Measurements from ENCODE around the gene ELAVL4.

The ELAVL4 gene

GRCh38 chr1:50152236-50152635 lies 43.5 kb downstream of the ELAVL4 start:
- no peak for TF ChIP-seq EGR1 (IDR thresholded peaks at IDR 0.05)
- no peak for TF ChIP-seq USF1 (IDR thresholded peaks at IDR 0.05)
- TF ChIP-seq CEBPB (IDR thresholded peaks at IDR 0.05) = no peak
- no peak for TF ChIP-seq MAX (IDR thresholded peaks at IDR 0.05)
- TF ChIP-seq NFIC (IDR thresholded peaks at IDR 0.05) = no peak
- no peak for TF ChIP-seq TEAD4 (IDR thresholded peaks at IDR 0.05)
- TF ChIP-seq EP300 (IDR thresholded peaks at IDR 0.05; ENCODE audit: borderline replicate concordance) = no peak
- no peak for TF ChIP-seq REST (IDR thresholded peaks at IDR 0.05; ENCODE audit: low read depth)
- TF ChIP-seq YY1 (IDR thresholded peaks at IDR 0.05; ENCODE audit: low read depth) = no peak
- no peak for TF ChIP-seq RAD21 (IDR thresholded peaks at IDR 0.05; ENCODE audit: low read depth)
- no peak for TF ChIP-seq TAF1 (IDR thresholded peaks at IDR 0.05; ENCODE audit: low read depth)
- TF ChIP-seq FOXM1 (IDR thresholded peaks at IDR 0.05; ENCODE audit: borderline replicate concordance, low read depth) = no peak
- no peak for TF ChIP-seq TCF12 (IDR thresholded peaks at IDR 0.05; ENCODE audit: low read depth)
- no peak for TF ChIP-seq CREB1 (IDR thresholded peaks at IDR 0.05; ENCODE audit: low read depth)
- no peak for TF ChIP-seq ZBTB7A (IDR thresholded peaks at IDR 0.05; ENCODE audit: low read depth)

GRCh38 chr1:50155541-50155940 lies 46.8 kb downstream of the ELAVL4 start:
- TF ChIP-seq CREB1 (IDR thresholded peaks at IDR 0.05; ENCODE audit: low read depth) (no peak), CEBPB (IDR thresholded peaks at IDR 0.05) (no peak), TEAD4 (IDR thresholded peaks at IDR 0.05) (no peak), REST (IDR thresholded peaks at IDR 0.05; ENCODE audit: low read depth) (no peak), YY1 (IDR thresholded peaks at IDR 0.05; ENCODE audit: low read depth) (no peak), MAX (IDR thresholded peaks at IDR 0.05) (no peak), EP300 (IDR thresholded peaks at IDR 0.05; ENCODE audit: borderline replicate concordance) (no peak), ZBTB7A (IDR thresholded peaks at IDR 0.05; ENCODE audit: low read depth) (no peak), USF1 (IDR thresholded peaks at IDR 0.05) (no peak), FOXM1 (IDR thresholded peaks at IDR 0.05; ENCODE audit: borderline replicate concordance, low read depth) (no peak), RAD21 (IDR thresholded peaks at IDR 0.05; ENCODE audit: low read depth) (no peak), EGR1 (IDR thresholded peaks at IDR 0.05) (no peak), TAF1 (IDR thresholded peaks at IDR 0.05; ENCODE audit: low read depth) (no peak)

- TF ChIP-seq TAF1 (IDR thresholded peaks at IDR 0.05; ENCODE audit: low read depth) = no peak
- no peak for TF ChIP-seq CREB1 (IDR thresholded peaks at IDR 0.05; ENCODE audit: low read depth)
- no peak for TF ChIP-seq NFIC (IDR thresholded peaks at IDR 0.05)
- no peak for TF ChIP-seq USF1 (IDR thresholded peaks at IDR 0.05)
- no peak for TF ChIP-seq TCF12 (IDR thresholded peaks at IDR 0.05; ENCODE audit: low read depth)
- TF ChIP-seq YY1 (IDR thresholded peaks at IDR 0.05; ENCODE audit: low read depth) = no peak
- no peak for TF ChIP-seq ZBTB7A (IDR thresholded peaks at IDR 0.05; ENCODE audit: low read depth)
- TF ChIP-seq CEBPB (IDR thresholded peaks at IDR 0.05) = no peak
- TF ChIP-seq EP300 (IDR thresholded peaks at IDR 0.05; ENCODE audit: borderline replicate concordance) = no peak
- TF ChIP-seq TEAD4 (IDR thresholded peaks at IDR 0.05) = no peak
- no peak for TF ChIP-seq MAX (IDR thresholded peaks at IDR 0.05)
- no peak for TF ChIP-seq REST (IDR thresholded peaks at IDR 0.05; ENCODE audit: low read depth)
- TF ChIP-seq RAD21 (IDR thresholded peaks at IDR 0.05; ENCODE audit: low read depth) = no peak
- TF ChIP-seq FOXM1 (IDR thresholded peaks at IDR 0.05; ENCODE audit: borderline replicate concordance, low read depth) = no peak
These were observed 47.7 kb downstream of the ELAVL4 start for GRCh38 chr1:50156241-50157010.

All from Ishikawa (cell line).